Inferior parietal cortex (tissue), 1 donor: ENCODE data around the gene TPD52L1.

ENCODE experiments used
- DNase-seq: peaks from one replicate; pipeline ENCODE4 v3.0.0-alpha.2; 2016; ENCODE audit errors: extremely low spot score

TPD52L1 gene

GRCh38 chr6:125236536-125237327, 83.2 kb downstream of the TPD52L1 start:
- no peak for DNase-seq

GRCh38 chr6:125237764-125238163, 84.2 kb downstream of the TPD52L1 start:
- DNase-seq = no peak

- no peak for DNase-seq
These were observed 91.5 kb downstream of the TPD52L1 start for GRCh38 chr6:125245109-125245508.

GRCh38 chr6:125245523-125246264, 92.1 kb downstream of the TPD52L1 start:
- DNase-seq = no peak

GRCh38 chr6:125246566-125246965, 93.0 kb downstream of the TPD52L1 start:
- DNase-seq = no peak

GRCh38 chr6:125248136-125248535, 94.6 kb downstream of the TPD52L1 start:
- DNase-seq = no peak

- DNase-seq = no peak
These were observed 96.9 kb downstream of the TPD52L1 start for GRCh38 chr6:125250511-125250910.

GRCh38 chr6:125251516-125252220, 98.1 kb downstream of the TPD52L1 start:
- no peak for DNase-seq

- DNase-seq = no peak
These were observed 99.3 kb downstream of the TPD52L1 start for GRCh38 chr6:125252891-125253290.

- no peak for DNase-seq
These were observed 100.3 kb downstream of the TPD52L1 start for GRCh38 chr6:125253881-125254280.

GRCh38 chr6:125254321-125254720, 100.7 kb downstream of the TPD52L1 start:
- no peak for DNase-seq

- DNase-seq = no peak
These were observed 101.6 kb downstream of the TPD52L1 start for GRCh38 chr6:125255201-125255600.

GRCh38 chr6:125257351-125257750, 103.8 kb downstream of the TPD52L1 start:
- DNase-seq = no peak

GRCh38 chr6:125258651-125259353, 105.2 kb downstream of the TPD52L1 start:
- DNase-seq = no peak

- no peak for DNase-seq
These were observed 105.8 kb downstream of the TPD52L1 start for GRCh38 chr6:125259354-125259736.

- DNase-seq = no peak
These were observed 108.7 kb downstream of the TPD52L1 start for GRCh38 chr6:125262016-125263013.

GRCh38 chr6:125264476-125264875, 110.9 kb downstream of the TPD52L1 start:
- no peak for DNase-seq

GRCh38 chr6:125267806-125268523, 114.4 kb downstream of the TPD52L1 start:
- DNase-seq = no peak

GRCh38 chr6:125268765-125269164, 115.2 kb downstream of the TPD52L1 start:
- DNase-seq = no peak
